Measurements from ENCODE around the gene GYS1.

GYS1 gene

DNA sequence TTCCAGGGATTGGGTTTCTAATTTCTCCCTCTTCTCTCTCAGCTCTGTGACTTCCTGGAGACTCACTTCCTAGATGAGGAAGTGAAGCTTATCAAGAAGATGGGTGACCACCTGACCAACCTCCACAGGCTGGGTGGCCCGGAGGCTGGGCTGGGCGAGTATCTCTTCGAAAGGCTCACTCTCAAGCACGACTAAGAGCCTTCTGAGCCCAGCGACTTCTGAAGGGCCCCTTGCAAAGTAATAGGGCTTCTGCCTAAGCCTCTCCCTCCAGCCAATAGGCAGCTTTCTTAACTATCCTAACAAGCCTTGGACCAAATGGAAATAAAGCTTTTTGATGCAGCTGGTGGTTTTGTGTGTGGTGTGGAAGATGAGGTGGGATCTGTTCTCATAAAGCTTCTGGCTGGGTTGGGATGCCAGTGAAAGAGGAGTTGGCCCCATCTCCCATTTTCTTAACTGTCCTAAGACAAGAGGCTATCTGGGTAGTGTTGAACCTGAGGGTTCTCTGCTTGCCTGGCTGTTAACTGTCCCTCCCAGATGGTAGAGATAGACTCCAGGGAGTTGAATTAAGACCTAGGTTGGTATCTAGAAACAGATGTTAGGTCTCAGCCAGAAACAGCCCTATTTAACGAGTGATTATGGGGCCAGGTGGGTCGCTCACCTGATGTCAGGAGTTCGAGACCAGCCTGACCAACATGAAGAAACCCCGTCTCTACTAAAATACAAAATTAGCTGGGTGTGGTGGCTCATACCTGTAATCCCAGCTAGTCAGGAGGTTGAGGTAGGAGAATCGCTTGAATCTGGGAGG lies 26.4 kb downstream of the GYS1 start:
- Histone ChIP-seq H3K27ac (replicated peaks) (peak overlapping the region; percentile 91), H3K4me3 (replicated peaks; ENCODE audit: insufficient read depth, low read length) (peak overlapping the region; percentile 75), H3K27me3 (ENCODE audit: insufficient read depth, poor library complexity, severe bottlenecking) (no peaks in the 10 kb centered on the region)
- peak in 1 of 2 experiments; percentile 64 for DNase-seq (ENCODE audit: low read depth in 1 of 2, low spot score in 1 of 2)
- TF ChIP-seq POLR2AphosphoS5 (IDR thresholded peaks at IDR 0.05; ENCODE audit: low read depth), result peak; percentile 6
- TF ChIP-seq, protein P1, sequence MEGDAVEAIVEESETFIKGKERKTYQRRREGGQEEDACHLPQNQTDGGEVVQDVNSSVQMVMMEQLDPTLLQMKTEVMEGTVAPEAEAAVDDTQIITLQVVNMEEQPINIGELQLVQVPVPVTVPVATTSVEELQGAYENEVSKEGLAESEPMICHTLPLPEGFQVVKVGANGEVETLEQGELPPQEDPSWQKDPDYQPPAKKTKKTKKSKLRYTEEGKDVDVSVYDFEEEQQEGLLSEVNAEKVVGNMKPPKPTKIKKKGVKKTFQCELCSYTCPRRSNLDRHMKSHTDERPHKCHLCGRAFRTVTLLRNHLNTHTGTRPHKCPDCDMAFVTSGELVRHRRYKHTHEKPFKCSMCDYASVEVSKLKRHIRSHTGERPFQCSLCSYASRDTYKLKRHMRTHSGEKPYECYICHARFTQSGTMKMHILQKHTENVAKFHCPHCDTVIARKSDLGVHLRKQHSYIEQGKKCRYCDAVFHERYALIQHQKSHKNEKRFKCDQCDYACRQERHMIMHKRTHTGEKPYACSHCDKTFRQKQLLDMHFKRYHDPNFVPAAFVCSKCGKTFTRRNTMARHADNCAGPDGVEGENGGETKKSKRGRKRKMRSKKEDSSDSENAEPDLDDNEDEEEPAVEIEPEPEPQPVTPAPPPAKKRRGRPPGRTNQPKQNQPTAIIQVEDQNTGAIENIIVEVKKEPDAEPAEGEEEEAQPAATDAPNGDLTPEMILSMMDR (IDR thresholded peaks at IDR 0.05; ENCODE audit: insufficient read depth, low read length), result no peak
- no peak for TF ChIP-seq GABPA (IDR thresholded peaks at IDR 0.05; ENCODE audit: low read depth)
- TF ChIP-seq, protein P2, sequence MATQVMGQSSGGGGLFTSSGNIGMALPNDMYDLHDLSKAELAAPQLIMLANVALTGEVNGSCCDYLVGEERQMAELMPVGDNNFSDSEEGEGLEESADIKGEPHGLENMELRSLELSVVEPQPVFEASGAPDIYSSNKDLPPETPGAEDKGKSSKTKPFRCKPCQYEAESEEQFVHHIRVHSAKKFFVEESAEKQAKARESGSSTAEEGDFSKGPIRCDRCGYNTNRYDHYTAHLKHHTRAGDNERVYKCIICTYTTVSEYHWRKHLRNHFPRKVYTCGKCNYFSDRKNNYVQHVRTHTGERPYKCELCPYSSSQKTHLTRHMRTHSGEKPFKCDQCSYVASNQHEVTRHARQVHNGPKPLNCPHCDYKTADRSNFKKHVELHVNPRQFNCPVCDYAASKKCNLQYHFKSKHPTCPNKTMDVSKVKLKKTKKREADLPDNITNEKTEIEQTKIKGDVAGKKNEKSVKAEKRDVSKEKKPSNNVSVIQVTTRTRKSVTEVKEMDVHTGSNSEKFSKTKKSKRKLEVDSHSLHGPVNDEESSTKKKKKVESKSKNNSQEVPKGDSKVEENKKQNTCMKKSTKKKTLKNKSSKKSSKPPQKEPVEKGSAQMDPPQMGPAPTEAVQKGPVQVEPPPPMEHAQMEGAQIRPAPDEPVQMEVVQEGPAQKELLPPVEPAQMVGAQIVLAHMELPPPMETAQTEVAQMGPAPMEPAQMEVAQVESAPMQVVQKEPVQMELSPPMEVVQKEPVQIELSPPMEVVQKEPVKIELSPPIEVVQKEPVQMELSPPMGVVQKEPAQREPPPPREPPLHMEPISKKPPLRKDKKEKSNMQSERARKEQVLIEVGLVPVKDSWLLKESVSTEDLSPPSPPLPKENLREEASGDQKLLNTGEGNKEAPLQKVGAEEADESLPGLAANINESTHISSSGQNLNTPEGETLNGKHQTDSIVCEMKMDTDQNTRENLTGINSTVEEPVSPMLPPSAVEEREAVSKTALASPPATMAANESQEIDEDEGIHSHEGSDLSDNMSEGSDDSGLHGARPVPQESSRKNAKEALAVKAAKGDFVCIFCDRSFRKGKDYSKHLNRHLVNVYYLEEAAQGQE (IDR thresholded peaks at IDR 0.05; ENCODE audit: insufficient replicate concordance, low read depth), result no peak
- peak; percentile 83; the same call in 1 of the 2 replicates for TF ChIP-seq SPI1 (IDR thresholded peaks at IDR 0.05; ENCODE audit: borderline replicate concordance, low read depth)

DNA sequence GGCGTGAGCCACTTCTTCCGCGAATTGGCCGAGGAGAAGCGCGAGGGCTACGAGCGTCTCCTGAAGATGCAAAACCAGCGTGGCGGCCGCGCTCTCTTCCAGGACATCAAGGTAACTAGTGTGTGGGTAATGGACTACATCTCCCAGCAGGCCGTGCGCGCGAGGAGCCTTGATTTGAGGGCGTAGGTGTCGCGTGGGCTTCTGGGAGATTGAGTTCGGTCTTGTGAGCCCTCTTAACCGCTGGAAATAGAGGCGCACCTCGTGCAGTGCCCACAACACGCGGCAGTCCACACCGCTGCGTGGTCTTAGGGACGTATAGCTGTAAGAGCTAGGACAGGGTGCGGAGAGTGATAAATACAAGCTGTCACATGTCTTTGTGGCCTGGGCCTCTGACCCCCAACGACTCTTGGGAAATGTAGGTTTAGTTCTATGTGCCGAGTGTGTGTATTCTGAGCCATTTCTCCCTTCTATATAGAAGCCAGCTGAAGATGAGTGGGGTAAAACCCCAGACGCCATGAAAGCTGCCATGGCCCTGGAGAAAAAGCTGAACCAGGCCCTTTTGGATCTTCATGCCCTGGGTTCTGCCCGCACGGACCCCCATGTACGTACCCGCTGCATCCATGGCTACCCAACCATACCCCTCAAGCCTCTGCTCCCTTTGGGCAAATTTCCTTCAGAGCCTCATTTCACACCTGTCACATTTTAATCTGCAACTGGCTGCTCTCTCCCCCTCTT lies 27.1 kb downstream of the GYS1 start:
- peak; percentile 73 to 92 for DNase-seq (ENCODE audit: low read depth in 1 of 2, low spot score in 1 of 2)
- Histone ChIP-seq H3K27ac (replicated peaks) (peak overlapping the region; percentile 91), H3K27me3 (ENCODE audit: insufficient read depth, poor library complexity, severe bottlenecking) (no peaks in the 10 kb centered on the region), H3K4me3 (replicated peaks; ENCODE audit: insufficient read depth, low read length) (peak overlapping the region; percentile 75)
- TF ChIP-seq POLR2AphosphoS5 (IDR thresholded peaks at IDR 0.05; ENCODE audit: low read depth) (peak; percentile 35; the same call in 1 of the 2 replicates), SPI1 (IDR thresholded peaks at IDR 0.05; ENCODE audit: borderline replicate concordance, low read depth) (no peak)
- TF ChIP-seq, protein P1 (IDR thresholded peaks at IDR 0.05; ENCODE audit: insufficient read depth, low read length), result no peak
- TF ChIP-seq, protein P2 (IDR thresholded peaks at IDR 0.05; ENCODE audit: insufficient replicate concordance, low read depth), result no peak

DNA sequence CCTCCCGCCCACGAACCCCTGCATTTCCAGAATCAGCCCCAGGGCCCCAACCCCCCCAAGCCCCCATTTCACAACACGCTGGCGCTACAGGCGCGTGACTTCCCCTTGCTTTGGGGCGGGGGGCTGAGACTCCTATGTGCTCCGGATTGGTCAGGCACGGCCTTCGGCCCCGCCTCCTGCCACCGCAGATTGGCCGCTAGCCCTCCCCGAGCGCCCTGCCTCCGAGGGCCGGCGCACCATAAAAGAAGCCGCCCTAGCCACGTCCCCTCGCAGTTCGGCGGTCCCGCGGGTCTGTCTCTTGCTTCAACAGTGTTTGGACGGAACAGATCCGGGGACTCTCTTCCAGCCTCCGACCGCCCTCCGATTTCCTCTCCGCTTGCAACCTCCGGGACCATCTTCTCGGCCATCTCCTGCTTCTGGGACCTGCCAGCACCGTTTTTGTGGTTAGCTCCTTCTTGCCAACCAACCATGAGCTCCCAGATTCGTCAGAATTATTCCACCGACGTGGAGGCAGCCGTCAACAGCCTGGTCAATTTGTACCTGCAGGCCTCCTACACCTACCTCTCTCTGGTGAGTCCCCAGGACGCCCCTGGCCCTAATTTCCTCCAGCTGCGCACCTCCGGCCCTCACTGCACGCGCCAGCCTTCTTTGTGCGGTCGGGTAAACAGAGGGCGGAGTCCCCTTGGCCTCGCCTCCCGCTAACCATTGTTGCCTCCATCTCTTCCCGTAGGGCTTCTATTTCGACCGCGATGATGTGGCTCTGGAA lies 27.9 kb downstream of the GYS1 start, which contains the start of gene FTL:
FTL (plus strand) TSS at position 270 of the 766 bp plus-strand sequence; CDS start at position 469, 199 bp downstream.
- TF ChIP-seq, protein P1 (IDR thresholded peaks at IDR 0.05; ENCODE audit: insufficient read depth, low read length), result no peak
- TF ChIP-seq, protein P2 (IDR thresholded peaks at IDR 0.05; ENCODE audit: insufficient replicate concordance, low read depth), result peak; percentile 79
- TF ChIP-seq GABPA (IDR thresholded peaks at IDR 0.05; ENCODE audit: low read depth), result no peak
- peak; percentile 100 for TF ChIP-seq POLR2AphosphoS5 (IDR thresholded peaks at IDR 0.05; ENCODE audit: low read depth)
- TF ChIP-seq SPI1 (IDR thresholded peaks at IDR 0.05; ENCODE audit: borderline replicate concordance, low read depth), result peak; percentile 35; the same call in 1 of the 2 replicates
- no peaks in the 10 kb centered on the region for H3K27me3 ChIP-seq (ENCODE audit: insufficient read depth, poor library complexity, severe bottlenecking)
- DNase-seq (ENCODE audit: low read depth in 1 of 2, low spot score in 1 of 2), result peak; percentile 95 to 99
- peak within 1 kb of the TSS; percentile 93 for H3K27ac ChIP-seq (replicated peaks)
- peak within 1 kb of the TSS; percentile 75 for H3K4me3 ChIP-seq (replicated peaks; ENCODE audit: insufficient read depth, low read length)
